ENCODE measurements around the gene CCDC80.

CCDC80 gene

GRCh38 chr3:112640930-112641801 lies at the start of gene CCDC80 (continued):
- TF ChIP-seq ZNF548 (tag by site-specific recombination; IDR thresholded peaks at IDR 0.05): no peak
- no peak for TF ChIP-seq ZNF48 (tag by site-specific recombination; IDR thresholded peaks at IDR 0.05)
- no peak for TF ChIP-seq ZNF221 (tag by site-specific recombination; IDR thresholded peaks at IDR 0.05; ENCODE audit: borderline replicate concordance)
- no peak for TF ChIP-seq KLF10 (tag by site-specific recombination; IDR thresholded peaks at IDR 0.05)
- no peak for TF ChIP-seq ZBTB20 (tag by site-specific recombination; IDR thresholded peaks at IDR 0.05)
- TF ChIP-seq REST (tag by site-specific recombination; IDR thresholded peaks at IDR 0.05): no peak
- TF ChIP-seq RBAK (tag by site-specific recombination; IDR thresholded peaks at IDR 0.05): no peak
- TF ChIP-seq ZBTB10 (tag by site-specific recombination; IDR thresholded peaks at IDR 0.05): no peak
- TF ChIP-seq ZNF624 (tag by site-specific recombination; IDR thresholded peaks at IDR 0.05): no peak
- no peak for TF ChIP-seq ZNF639 (tag by site-specific recombination; IDR thresholded peaks at IDR 0.05)

- Histone ChIP-seq H3K9me3 (ENCODE audit: control insufficient read depth, insufficient read depth, low read depth, low read length) (no peaks in the 10 kb centered on the region), H3K36me3 (ENCODE audit: control insufficient read depth in 2 of 2, insufficient read depth in 1 of 2, low read length in 2 of 2) (no peaks in the 10 kb centered on the region), H3K4me3 (ENCODE audit: low read depth, low read length) (no peak overlapping the region), H3K4me1 (ENCODE audit: control insufficient read depth, insufficient read depth, low read length) (no peaks in the 10 kb centered on the region), H3K27ac (ENCODE audit: extremely low read depth, low read depth, low read length) (no peak overlapping the region)
- ChIA-PET CTCF (interaction anchor here (1.4 kb wide), 1 partner anchor 48 kb away, joined by 4 read pairs; no protein-coding TSS in a partner anchor), POLR2A (no interaction called here)
- TF ChIP-seq ZNF626 (tag by site-specific recombination; IDR thresholded peaks at IDR 0.05) (no peak), ZNF211 (tag by site-specific recombination; IDR thresholded peaks at IDR 0.05; ENCODE audit: low read depth) (no peak), ZNF404 (tag by site-specific recombination; IDR thresholded peaks at IDR 0.05) (no peak), ZNF701 (tag by site-specific recombination; IDR thresholded peaks at IDR 0.05) (no peak), SALL2 (tag by site-specific recombination; IDR thresholded peaks at IDR 0.05; ENCODE audit: borderline replicate concordance) (no peak), ZNF521 (tag by site-specific recombination; IDR thresholded peaks at IDR 0.05) (no peak), WT1 (tag by site-specific recombination; IDR thresholded peaks at IDR 0.05) (no peak), ZNF621 (tag by site-specific recombination; IDR thresholded peaks at IDR 0.05) (no peak), ZBTB49 (tag by site-specific recombination; IDR thresholded peaks at IDR 0.05; ENCODE audit: low read depth) (no peak), ZNF510 (tag by site-specific recombination; IDR thresholded peaks at IDR 0.05; ENCODE audit: insufficient replicate concordance) (no peak), ZNF560 (tag by site-specific recombination; IDR thresholded peaks at IDR 0.05; ENCODE audit: borderline replicate concordance) (no peak), TRIM28 (IDR thresholded peaks at IDR 0.05; ENCODE audit: borderline replicate concordance, low read length) (no peak), ZNF214 (tag by site-specific recombination; IDR thresholded peaks at IDR 0.05; ENCODE audit: borderline replicate concordance) (no peak), ZSCAN18 (tag by site-specific recombination; IDR thresholded peaks at IDR 0.05) (no peak)
Observed at GRCh38 chr3:112689989-112690388, 49.0 kb upstream of the CCDC80 start.
